Measurements from ENCODE around the gene THSD4. TPM values are rescaled to one million over a fixed set of nuclear protein-coding genes. Genes with fewer than 3 reads are reported as not detected.

Gene THSD4
- total RNA-seq, 1 experiment from 2014 or later = 24.2 TPM

DNA sequence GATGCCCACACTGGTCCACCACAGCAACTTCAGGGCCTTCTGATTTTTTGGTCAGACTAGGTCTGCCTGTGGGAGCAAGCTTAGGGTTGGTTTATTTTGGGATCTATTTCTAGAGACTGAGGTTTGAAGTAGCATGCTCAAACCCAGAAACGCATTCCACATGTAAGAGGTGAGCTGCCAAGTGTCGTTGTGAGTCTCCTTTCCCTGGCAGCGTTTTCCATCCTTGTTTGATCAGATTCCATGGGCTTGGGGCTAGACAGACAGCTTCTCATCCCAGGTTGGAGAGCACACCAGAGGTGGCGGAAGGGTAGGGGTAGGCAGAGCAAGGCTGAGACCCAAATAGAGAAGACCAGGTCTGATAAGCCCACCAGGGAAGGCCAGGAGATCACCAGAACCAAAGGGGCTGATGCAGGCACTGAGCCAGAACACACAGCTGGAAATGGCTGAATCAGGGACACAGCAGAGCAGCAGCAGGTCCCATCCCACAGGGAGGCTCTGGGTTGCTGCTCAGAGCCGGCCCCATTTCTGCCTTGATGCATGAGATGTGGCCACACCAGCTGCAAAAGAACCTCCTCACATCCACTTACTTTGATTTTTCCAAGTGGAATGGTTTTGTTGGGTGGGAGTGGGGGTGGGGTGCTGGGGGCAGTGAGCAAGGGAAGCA is 186.8 kb downstream of the THSD4 start:
- H3K4me3 Mint-ChIP-seq (ENCODE audit: low read depth, unreplicated experiment) = no peak overlapping the region
- intact Hi-C loops (cut with micrococcal nuclease; ENCODE audit: unreplicated experiment) = no loop called here
- BruUV-seq (replicated peaks) = no TSS peak
- TF ChIP-seq, protein P1, sequence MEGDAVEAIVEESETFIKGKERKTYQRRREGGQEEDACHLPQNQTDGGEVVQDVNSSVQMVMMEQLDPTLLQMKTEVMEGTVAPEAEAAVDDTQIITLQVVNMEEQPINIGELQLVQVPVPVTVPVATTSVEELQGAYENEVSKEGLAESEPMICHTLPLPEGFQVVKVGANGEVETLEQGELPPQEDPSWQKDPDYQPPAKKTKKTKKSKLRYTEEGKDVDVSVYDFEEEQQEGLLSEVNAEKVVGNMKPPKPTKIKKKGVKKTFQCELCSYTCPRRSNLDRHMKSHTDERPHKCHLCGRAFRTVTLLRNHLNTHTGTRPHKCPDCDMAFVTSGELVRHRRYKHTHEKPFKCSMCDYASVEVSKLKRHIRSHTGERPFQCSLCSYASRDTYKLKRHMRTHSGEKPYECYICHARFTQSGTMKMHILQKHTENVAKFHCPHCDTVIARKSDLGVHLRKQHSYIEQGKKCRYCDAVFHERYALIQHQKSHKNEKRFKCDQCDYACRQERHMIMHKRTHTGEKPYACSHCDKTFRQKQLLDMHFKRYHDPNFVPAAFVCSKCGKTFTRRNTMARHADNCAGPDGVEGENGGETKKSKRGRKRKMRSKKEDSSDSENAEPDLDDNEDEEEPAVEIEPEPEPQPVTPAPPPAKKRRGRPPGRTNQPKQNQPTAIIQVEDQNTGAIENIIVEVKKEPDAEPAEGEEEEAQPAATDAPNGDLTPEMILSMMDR (IDR thresholded peaks at IDR 0.05; ENCODE audit: unreplicated experiment) = no peak
- CTCF ChIA-PET = no interaction called here
- peaks cover 19% of the 10 kb centered on the region for H3K4me1 Mint-ChIP-seq (ENCODE audit: low read depth, unreplicated experiment)
- DNase-seq = no peak
- H3K27ac Mint-ChIP-seq (ENCODE audit: unreplicated experiment) = no peak overlapping the region
- H3K9me3 Mint-ChIP-seq (ENCODE audit: low read depth, unreplicated experiment) = no peaks in the 10 kb centered on the region
- H3K27me3 Mint-ChIP-seq (ENCODE audit: unreplicated experiment) = no peaks in the 10 kb centered on the region
- H3K36me3 Mint-ChIP-seq (ENCODE audit: insufficient read depth, unreplicated experiment) = peaks cover 6% of the 10 kb centered on the region

DNA sequence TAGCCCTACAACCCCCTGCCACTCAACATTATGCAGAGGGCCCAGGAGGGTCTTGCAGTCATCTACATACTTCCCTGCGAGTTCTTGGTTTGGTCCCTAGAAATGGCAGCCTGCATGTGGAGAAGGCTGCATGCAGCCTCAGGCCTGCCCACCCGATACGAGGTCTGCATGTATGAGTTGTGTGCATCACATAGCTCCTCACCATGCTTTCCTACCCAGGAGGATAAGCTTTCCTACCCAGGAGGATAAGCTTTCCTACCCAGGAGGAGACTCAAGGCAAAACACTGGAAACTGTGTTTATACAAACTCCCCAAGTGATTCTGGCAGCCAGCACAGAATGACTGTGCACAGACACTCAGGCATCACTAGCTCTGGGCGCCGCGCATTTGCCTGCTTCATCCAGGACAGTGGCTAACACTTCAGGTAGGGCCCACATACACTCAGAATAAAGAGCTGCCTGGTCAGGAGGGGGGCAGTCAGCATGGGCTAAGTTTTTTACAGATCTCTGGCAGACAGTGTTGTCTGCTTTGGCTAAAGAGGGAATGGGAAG is 187.7 kb downstream of the THSD4 start:
- CTCF ChIA-PET = no interaction called here
- no TSS peak for BruUV-seq (replicated peaks)
- no peak for DNase-seq
- Mint-ChIP-seq H3K4me3 (ENCODE audit: low read depth, unreplicated experiment) (no peak overlapping the region), H3K27ac (ENCODE audit: unreplicated experiment) (no peak overlapping the region), H3K4me1 (ENCODE audit: low read depth, unreplicated experiment) (peaks cover 10% of the 10 kb centered on the region), H3K27me3 (ENCODE audit: unreplicated experiment) (no peaks in the 10 kb centered on the region), H3K36me3 (ENCODE audit: insufficient read depth, unreplicated experiment) (peaks cover 6% of the 10 kb centered on the region), H3K9me3 (ENCODE audit: low read depth, unreplicated experiment) (no peaks in the 10 kb centered on the region)
- intact Hi-C loops (cut with micrococcal nuclease; ENCODE audit: unreplicated experiment) = no loop called here
- TF ChIP-seq, protein P1 (IDR thresholded peaks at IDR 0.05; ENCODE audit: unreplicated experiment) = no peak

DNA sequence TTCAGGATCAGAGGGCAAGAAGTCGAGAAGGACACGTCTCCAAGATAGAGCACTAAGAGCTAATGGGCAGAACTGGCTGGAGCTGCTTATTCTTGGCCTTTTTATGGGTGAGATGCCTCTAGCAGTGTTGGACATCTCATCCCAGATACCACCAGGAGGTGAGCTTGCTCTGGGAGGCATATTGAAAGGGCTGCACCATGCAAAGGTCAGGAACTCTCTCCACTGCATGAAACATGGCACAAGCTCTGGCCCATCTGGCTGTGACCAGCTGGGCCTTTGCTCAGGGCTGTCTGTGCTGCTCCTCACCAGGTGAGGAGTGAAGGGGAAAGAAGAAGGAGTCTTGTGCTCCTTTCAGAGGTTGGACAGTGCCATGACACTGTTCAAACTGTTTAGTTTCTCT is 188.7 kb downstream of the THSD4 start:
- Mint-ChIP-seq H3K4me3 (ENCODE audit: low read depth, unreplicated experiment) (no peak overlapping the region), H3K27ac (ENCODE audit: unreplicated experiment) (no peak overlapping the region), H3K9me3 (ENCODE audit: low read depth, unreplicated experiment) (no peaks in the 10 kb centered on the region), H3K27me3 (ENCODE audit: unreplicated experiment) (no peaks in the 10 kb centered on the region), H3K36me3 (ENCODE audit: insufficient read depth, unreplicated experiment) (peaks cover 6% of the 10 kb centered on the region), H3K4me1 (ENCODE audit: low read depth, unreplicated experiment) (peaks cover 6% of the 10 kb centered on the region)
- CTCF ChIA-PET = no interaction called here
- no peak for DNase-seq
- no TSS peak for BruUV-seq (replicated peaks)
- TF ChIP-seq, protein P1 (IDR thresholded peaks at IDR 0.05; ENCODE audit: unreplicated experiment) = no peak
- intact Hi-C loops (cut with micrococcal nuclease; ENCODE audit: unreplicated experiment) = no loop called here

DNA sequence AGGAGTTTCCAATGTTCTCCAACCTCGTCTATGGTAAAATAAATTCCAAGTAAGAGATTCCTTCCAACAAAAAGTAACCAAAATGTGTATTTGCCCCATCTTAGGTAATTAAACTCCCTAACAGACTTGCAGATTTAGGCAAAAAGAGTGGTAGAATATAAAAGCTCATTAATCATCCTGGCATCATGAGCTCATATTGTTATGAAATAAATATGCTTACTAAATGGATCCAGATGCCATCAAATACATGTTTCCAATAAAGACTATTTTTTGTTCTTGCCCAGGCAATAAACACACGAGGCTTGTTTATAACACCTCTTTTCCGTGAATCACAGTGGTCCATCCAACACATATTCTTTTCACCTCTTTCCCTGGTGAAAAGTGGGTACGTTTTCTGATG is 189.4 kb downstream of the THSD4 start:
- CTCF ChIA-PET = no interaction called here
- DNase-seq = no peak
- Mint-ChIP-seq H3K27me3 (ENCODE audit: unreplicated experiment) (no peaks in the 10 kb centered on the region), H3K36me3 (ENCODE audit: insufficient read depth, unreplicated experiment) (peaks cover 6% of the 10 kb centered on the region), H3K9me3 (ENCODE audit: low read depth, unreplicated experiment) (no peaks in the 10 kb centered on the region), H3K27ac (ENCODE audit: unreplicated experiment) (no peak overlapping the region), H3K4me3 (ENCODE audit: low read depth, unreplicated experiment) (no peak overlapping the region), H3K4me1 (ENCODE audit: low read depth, unreplicated experiment) (no peaks in the 10 kb centered on the region)
- TF ChIP-seq, protein P1 (IDR thresholded peaks at IDR 0.05; ENCODE audit: unreplicated experiment) = no peak
- intact Hi-C loops (cut with micrococcal nuclease; ENCODE audit: unreplicated experiment) = no loop called here
- no TSS peak for BruUV-seq (replicated peaks)
